ENCODE results near the gene KRTAP5-5. TPM values are rescaled to one million over a fixed set of nuclear protein-coding genes. Genes with fewer than 3 reads are reported as not detected.
"Not testable (repeated sequence)": the region's sequence is repeated elsewhere in the genome, so short reads cannot be mapped to it uniquely, and the experiment has no call there.

The KRTAP5-5 gene
- total RNA-seq, 2 donors from 2014 or later, result not detected

DNA sequence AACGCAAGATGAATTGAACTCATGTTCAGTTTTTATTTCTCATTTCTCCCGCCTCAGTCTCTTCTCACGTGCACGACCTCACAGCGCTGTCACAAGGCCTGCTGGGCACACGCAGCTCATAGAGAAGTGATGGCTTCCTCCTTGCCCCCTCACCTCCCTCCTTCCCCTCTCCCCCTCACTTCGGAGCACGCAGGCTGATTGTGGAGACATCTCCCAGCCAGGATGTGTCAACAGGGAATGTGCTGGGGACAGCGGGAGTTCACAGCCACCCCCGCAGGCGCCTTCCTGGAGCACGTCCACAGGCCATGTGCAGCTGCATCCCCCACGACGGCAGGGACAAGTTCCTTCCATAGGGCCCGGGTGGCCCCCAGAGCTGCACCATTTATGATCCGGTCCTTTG lies 38.3 kb downstream of the KRTAP5-5 start:
- 48% methylated on average over 16 of the region's 16 CpGs for WGBS
- intact Hi-C loops (cut with DNase I), result no loop called here
- no peaks in the 10 kb centered on the region for H3K27me3 ChIP-seq (replicated peaks; ENCODE audit: insufficient read depth)
- no peak for DNase-seq (ENCODE audit: low spot score)
- H3K27ac ChIP-seq, result no peak overlapping the region
- H3K36me3 ChIP-seq, result no peaks in the 10 kb centered on the region
- TF ChIP-seq, protein P1, sequence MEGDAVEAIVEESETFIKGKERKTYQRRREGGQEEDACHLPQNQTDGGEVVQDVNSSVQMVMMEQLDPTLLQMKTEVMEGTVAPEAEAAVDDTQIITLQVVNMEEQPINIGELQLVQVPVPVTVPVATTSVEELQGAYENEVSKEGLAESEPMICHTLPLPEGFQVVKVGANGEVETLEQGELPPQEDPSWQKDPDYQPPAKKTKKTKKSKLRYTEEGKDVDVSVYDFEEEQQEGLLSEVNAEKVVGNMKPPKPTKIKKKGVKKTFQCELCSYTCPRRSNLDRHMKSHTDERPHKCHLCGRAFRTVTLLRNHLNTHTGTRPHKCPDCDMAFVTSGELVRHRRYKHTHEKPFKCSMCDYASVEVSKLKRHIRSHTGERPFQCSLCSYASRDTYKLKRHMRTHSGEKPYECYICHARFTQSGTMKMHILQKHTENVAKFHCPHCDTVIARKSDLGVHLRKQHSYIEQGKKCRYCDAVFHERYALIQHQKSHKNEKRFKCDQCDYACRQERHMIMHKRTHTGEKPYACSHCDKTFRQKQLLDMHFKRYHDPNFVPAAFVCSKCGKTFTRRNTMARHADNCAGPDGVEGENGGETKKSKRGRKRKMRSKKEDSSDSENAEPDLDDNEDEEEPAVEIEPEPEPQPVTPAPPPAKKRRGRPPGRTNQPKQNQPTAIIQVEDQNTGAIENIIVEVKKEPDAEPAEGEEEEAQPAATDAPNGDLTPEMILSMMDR (IDR thresholded peaks at IDR 0.05), result no peak
- TF ChIP-seq POLR2A (IDR thresholded peaks at IDR 0.05), result no peak
- no peak for TF ChIP-seq POLR2AphosphoS5 (IDR thresholded peaks at IDR 0.05)
- H3K9me3 ChIP-seq, result no peaks in the 10 kb centered on the region
- H3K4me3 ChIP-seq, result no peak overlapping the region
- no peaks in the 10 kb centered on the region for H3K4me1 ChIP-seq (replicated peaks)

GRCh38 chr11:1668911-1669473 lies 39.4 kb downstream of the KRTAP5-5 start:
- TF ChIP-seq POLR2A (IDR thresholded peaks at IDR 0.05) (no peak), POLR2AphosphoS5 (IDR thresholded peaks at IDR 0.05) (no peak)
- TF ChIP-seq, protein P1 (IDR thresholded peaks at IDR 0.05), result no peak
- no peak overlapping the region for H3K4me3 ChIP-seq
- no peaks in the 10 kb centered on the region for H3K27me3 ChIP-seq (replicated peaks; ENCODE audit: insufficient read depth)
- no peak for DNase-seq (ENCODE audit: low spot score)
- H3K4me1 ChIP-seq (replicated peaks), result no peaks in the 10 kb centered on the region
- intact Hi-C loops (cut with DNase I), result no loop called here
- no peak overlapping the region for H3K27ac ChIP-seq
- 47% methylated on average over 13 of the region's 13 CpGs for WGBS
- H3K9me3 ChIP-seq, result no peaks in the 10 kb centered on the region
- no peaks in the 10 kb centered on the region for H3K36me3 ChIP-seq

- TF ChIP-seq POLR2A (IDR thresholded peaks at IDR 0.05), result no peak
- TF ChIP-seq, protein P1 (IDR thresholded peaks at IDR 0.05), result no peak
- TF ChIP-seq POLR2AphosphoS5 (IDR thresholded peaks at IDR 0.05), result no peak
- WGBS, result 50% methylated on average over 20 of the region's 21 CpGs
- no peak overlapping the region for H3K27ac ChIP-seq
- intact Hi-C loops (cut with DNase I), result no loop called here
- DNase-seq (ENCODE audit: low spot score), result no peak
- no peaks in the 10 kb centered on the region for H3K27me3 ChIP-seq (replicated peaks; ENCODE audit: insufficient read depth)
- H3K4me1 ChIP-seq (replicated peaks), result no peaks in the 10 kb centered on the region
- no peaks in the 10 kb centered on the region for H3K9me3 ChIP-seq
- H3K4me3 ChIP-seq, result no peak overlapping the region
- H3K36me3 ChIP-seq, result no peaks in the 10 kb centered on the region
Observed at GRCh38 chr11:1669546-1670218, 40.1 kb downstream of the KRTAP5-5 start.

- H3K27me3 ChIP-seq (replicated peaks; ENCODE audit: insufficient read depth); H3K27ac ChIP-seq; H3K4me1 ChIP-seq (replicated peaks); DNase-seq (ENCODE audit: low spot score); H3K9me3 ChIP-seq; intact Hi-C loops (cut with DNase I); H3K4me3 ChIP-seq; H3K36me3 ChIP-seq: not testable (repeated sequence)
- 100% methylated on average over 1 of the region's 1 CpG for WGBS
Observed at GRCh38 chr11:1670457-1670856, 40.9 kb downstream of the KRTAP5-5 start.

DNA sequence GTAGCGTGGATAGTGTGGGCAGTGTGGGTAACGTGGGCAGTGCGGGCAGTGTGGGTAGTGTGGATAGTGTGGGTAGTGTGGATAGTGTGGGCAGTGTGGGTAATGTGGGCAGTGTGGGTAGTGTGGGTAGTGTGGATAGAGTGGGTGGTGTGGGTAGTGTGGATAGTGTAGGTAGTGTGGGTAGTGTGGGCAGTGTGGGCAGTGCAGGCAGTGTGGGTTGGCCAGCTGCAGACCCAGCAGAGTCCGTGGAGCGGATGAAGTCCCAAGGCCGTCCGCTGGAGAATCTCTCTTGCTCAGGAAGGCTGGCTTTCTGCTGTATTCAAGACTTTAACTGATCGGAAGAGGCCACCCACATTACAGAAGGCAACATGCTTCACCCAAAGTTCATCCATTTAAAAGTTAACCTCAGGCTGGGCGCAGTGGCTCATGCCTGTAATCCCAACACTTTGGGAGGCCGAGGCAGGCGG lies 41.4 kb downstream of the KRTAP5-5 start:
- Histone ChIP-seq H3K4me1 (replicated peaks) (no peaks in the 10 kb centered on the region), H3K27me3 (replicated peaks; ENCODE audit: insufficient read depth) (no peaks in the 10 kb centered on the region), H3K4me3 (no peak overlapping the region), H3K9me3 (no peaks in the 10 kb centered on the region), H3K36me3 (no peaks in the 10 kb centered on the region), H3K27ac (no peak overlapping the region)
- no peak for DNase-seq (ENCODE audit: low spot score)
- TF ChIP-seq, protein P1 (IDR thresholded peaks at IDR 0.05), result no peak
- TF ChIP-seq POLR2A (IDR thresholded peaks at IDR 0.05), result no peak
- no peak for TF ChIP-seq POLR2AphosphoS5 (IDR thresholded peaks at IDR 0.05)
- WGBS, result 85% methylated on average over 11 of the region's 11 CpGs
- intact Hi-C loops (cut with DNase I), result no loop called here

Measured in prostate gland (tissue), 2 donors.